ENCODE measurements around the gene CNOT11. TPM values are rescaled to one million over a fixed set of nuclear protein-coding genes. Genes with fewer than 3 reads are reported as not detected.
A peak's percentile ranks its signal among the peaks of the same experiment; 100 is the strongest.

The CNOT11 gene
- total RNA-seq, 1 experiment from 2014 or later, result 54.0 TPM

DNA sequence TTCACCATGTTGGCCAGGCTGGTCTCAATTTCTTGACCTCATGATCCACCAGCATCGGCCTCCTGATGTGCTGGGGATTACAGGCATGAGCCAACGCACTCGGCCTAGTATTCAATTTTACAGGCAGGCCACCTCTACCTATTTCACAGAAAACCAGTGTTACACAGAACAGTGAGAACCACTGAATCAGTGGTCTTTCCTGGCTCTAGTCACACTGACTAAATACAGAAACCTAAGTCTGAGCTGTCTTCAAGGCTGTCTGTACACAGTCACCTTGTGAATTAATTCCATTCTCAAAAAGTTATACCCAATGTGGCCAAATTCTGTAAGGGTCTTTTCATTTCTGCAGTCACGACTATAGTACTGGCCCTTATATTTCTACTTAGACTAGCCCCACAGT is 52.3 kb downstream of the CNOT11 start (continued):
- TF ChIP-seq, protein P1, sequence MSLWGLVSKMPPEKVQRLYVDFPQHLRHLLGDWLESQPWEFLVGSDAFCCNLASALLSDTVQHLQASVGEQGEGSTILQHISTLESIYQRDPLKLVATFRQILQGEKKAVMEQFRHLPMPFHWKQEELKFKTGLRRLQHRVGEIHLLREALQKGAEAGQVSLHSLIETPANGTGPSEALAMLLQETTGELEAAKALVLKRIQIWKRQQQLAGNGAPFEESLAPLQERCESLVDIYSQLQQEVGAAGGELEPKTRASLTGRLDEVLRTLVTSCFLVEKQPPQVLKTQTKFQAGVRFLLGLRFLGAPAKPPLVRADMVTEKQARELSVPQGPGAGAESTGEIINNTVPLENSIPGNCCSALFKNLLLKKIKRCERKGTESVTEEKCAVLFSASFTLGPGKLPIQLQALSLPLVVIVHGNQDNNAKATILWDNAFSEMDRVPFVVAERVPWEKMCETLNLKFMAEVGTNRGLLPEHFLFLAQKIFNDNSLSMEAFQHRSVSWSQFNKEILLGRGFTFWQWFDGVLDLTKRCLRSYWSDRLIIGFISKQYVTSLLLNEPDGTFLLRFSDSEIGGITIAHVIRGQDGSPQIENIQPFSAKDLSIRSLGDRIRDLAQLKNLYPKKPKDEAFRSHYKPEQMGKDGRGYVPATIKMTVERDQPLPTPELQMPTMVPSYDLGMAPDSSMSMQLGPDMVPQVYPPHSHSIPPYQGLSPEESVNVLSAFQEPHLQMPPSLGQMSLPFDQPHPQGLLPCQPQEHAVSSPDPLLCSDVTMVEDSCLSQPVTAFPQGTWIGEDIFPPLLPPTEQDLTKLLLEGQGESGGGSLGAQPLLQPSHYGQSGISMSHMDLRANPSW (CRISPR knock-in tag; conservative IDR thresholded peaks at IDR 0.05; ENCODE audit: low read depth), result no peak
- no peak for TF ChIP-seq TCF7 (CRISPR knock-in tag; IDR thresholded peaks at IDR 0.05; ENCODE audit: low read depth)
- no peak for TF ChIP-seq NR3C1 (CRISPR knock-in tag; conservative IDR thresholded peaks at IDR 0.05; ENCODE audit: low read depth)

DNA sequence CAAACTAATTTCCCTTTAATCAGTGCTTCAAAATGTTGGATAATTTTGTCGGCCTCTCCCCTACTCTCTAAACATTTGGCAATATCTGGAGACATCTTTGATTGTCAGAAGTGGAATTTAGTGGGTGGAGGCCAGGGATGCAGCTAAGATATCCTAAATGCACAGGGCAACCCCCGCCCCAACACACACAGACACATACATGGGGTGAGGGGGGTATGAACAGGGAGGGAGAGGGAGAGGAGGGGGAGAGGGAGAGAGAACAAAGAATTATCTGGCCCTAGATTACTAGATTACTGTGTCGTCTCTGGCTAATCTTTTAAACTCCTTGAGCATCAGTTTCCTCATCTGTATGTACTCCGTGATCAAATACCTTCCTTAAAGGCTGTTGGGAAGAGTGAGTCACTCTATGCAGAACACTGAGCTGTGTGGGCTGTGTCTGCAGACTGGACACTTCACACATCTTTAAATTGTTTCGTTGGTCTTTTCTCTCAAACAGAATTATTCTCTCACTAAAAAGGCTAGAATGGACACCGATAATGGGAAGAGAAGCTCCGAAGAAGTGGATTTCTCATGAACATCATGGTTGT is 52.9 kb downstream of the CNOT11 start:
- Mint-ChIP-seq H3K4me3 (peak overlapping the region; percentile 31), H3K36me3 (peaks cover 15% of the 10 kb centered on the region), H3K4me1 (peaks cover 49% of the 10 kb centered on the region), H3K27ac (peak overlapping the region; percentile 55), H3K27me3 (ENCODE audit: low read depth) (peaks cover 9% of the 10 kb centered on the region), H3K9me3 (no peaks in the 10 kb centered on the region)
- CTCF ChIA-PET, result no interaction called here
- POLR2A ChIA-PET, result no interaction called here
- no peak for ATAC-seq
- DNase-seq (ENCODE audit: low spot score), result no peak
- TF ChIP-seq ZNF317 (CRISPR knock-in tag; IDR thresholded peaks at IDR 0.05; ENCODE audit: borderline replicate concordance, low read depth) (no peak), NR3C1 (CRISPR knock-in tag; conservative IDR thresholded peaks at IDR 0.05; ENCODE audit: low read depth) (no peak), IRF2 (CRISPR knock-in tag; IDR thresholded peaks at IDR 0.05; ENCODE audit: borderline replicate concordance, low read depth) (no peak), NR2C2 (CRISPR knock-in tag; IDR thresholded peaks at IDR 0.05) (no peak)

DNA sequence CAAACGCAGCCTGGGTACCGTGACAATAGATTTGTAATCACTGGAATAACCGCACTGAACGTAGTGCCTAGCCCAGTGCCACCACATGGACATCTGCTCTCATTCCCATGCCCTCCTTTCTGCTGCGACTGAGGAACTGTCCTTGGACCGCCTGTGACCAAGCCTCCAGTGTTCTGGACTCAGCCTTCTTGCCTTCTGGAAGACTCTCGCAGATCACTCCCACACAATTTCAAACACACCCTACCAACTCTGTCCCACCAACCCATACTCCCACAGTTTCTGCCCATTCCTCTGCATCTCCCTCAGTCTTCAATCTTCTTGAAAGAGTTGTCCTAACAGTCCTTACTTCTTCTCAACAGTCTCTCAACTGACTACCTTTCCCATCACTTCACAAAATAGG is 53.7 kb downstream of the CNOT11 start:
- peaks cover 9% of the 10 kb centered on the region for H3K27me3 Mint-ChIP-seq (ENCODE audit: low read depth)
- no peak for ATAC-seq
- no peaks in the 10 kb centered on the region for H3K9me3 Mint-ChIP-seq
- ChIA-PET CTCF (no interaction called here), POLR2A (no interaction called here)
- H3K36me3 Mint-ChIP-seq, result peaks cover 15% of the 10 kb centered on the region
- DNase-seq (ENCODE audit: low spot score), result no peak
- H3K27ac Mint-ChIP-seq, result no peak overlapping the region
- peaks cover 50% of the 10 kb centered on the region for H3K4me1 Mint-ChIP-seq
- peak overlapping the region; percentile 87 for H3K4me3 Mint-ChIP-seq
- TF ChIP-seq, protein P2, sequence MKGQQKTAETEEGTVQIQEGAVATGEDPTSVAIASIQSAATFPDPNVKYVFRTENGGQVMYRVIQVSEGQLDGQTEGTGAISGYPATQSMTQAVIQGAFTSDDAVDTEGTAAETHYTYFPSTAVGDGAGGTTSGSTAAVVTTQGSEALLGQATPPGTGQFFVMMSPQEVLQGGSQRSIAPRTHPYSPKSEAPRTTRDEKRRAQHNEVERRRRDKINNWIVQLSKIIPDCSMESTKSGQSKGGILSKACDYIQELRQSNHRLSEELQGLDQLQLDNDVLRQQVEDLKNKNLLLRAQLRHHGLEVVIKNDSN (CRISPR knock-in tag; IDR thresholded peaks at IDR 0.05), result no peak
- TF ChIP-seq, protein P3, sequence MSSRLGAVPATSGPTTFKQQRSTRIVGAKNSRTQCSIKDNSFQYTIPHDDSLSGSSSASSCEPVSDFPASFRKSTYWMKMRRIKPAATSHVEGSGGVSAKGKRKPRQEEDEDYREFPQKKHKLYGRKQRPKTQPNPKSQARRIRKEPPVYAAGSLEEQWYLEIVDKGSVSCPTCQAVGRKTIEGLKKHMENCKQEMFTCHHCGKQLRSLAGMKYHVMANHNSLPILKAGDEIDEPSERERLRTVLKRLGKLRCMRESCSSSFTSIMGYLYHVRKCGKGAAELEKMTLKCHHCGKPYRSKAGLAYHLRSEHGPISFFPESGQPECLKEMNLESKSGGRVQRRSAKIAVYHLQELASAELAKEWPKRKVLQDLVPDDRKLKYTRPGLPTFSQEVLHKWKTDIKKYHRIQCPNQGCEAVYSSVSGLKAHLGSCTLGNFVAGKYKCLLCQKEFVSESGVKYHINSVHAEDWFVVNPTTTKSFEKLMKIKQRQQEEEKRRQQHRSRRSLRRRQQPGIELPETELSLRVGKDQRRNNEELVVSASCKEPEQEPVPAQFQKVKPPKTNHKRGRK (CRISPR knock-in tag; IDR thresholded peaks at IDR 0.05; ENCODE audit: borderline replicate concordance), result no peak
- TF ChIP-seq, protein P4, sequence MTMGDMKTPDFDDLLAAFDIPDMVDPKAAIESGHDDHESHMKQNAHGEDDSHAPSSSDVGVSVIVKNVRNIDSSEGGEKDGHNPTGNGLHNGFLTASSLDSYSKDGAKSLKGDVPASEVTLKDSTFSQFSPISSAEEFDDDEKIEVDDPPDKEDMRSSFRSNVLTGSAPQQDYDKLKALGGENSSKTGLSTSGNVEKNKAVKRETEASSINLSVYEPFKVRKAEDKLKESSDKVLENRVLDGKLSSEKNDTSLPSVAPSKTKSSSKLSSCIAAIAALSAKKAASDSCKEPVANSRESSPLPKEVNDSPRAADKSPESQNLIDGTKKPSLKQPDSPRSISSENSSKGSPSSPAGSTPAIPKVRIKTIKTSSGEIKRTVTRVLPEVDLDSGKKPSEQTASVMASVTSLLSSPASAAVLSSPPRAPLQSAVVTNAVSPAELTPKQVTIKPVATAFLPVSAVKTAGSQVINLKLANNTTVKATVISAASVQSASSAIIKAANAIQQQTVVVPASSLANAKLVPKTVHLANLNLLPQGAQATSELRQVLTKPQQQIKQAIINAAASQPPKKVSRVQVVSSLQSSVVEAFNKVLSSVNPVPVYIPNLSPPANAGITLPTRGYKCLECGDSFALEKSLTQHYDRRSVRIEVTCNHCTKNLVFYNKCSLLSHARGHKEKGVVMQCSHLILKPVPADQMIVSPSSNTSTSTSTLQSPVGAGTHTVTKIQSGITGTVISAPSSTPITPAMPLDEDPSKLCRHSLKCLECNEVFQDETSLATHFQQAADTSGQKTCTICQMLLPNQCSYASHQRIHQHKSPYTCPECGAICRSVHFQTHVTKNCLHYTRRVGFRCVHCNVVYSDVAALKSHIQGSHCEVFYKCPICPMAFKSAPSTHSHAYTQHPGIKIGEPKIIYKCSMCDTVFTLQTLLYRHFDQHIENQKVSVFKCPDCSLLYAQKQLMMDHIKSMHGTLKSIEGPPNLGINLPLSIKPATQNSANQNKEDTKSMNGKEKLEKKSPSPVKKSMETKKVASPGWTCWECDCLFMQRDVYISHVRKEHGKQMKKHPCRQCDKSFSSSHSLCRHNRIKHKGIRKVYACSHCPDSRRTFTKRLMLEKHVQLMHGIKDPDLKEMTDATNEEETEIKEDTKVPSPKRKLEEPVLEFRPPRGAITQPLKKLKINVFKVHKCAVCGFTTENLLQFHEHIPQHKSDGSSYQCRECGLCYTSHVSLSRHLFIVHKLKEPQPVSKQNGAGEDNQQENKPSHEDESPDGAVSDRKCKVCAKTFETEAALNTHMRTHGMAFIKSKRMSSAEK (CRISPR knock-in tag; IDR thresholded peaks at IDR 0.05; ENCODE audit: borderline replicate concordance), result no peak
- TF ChIP-seq, protein P5, sequence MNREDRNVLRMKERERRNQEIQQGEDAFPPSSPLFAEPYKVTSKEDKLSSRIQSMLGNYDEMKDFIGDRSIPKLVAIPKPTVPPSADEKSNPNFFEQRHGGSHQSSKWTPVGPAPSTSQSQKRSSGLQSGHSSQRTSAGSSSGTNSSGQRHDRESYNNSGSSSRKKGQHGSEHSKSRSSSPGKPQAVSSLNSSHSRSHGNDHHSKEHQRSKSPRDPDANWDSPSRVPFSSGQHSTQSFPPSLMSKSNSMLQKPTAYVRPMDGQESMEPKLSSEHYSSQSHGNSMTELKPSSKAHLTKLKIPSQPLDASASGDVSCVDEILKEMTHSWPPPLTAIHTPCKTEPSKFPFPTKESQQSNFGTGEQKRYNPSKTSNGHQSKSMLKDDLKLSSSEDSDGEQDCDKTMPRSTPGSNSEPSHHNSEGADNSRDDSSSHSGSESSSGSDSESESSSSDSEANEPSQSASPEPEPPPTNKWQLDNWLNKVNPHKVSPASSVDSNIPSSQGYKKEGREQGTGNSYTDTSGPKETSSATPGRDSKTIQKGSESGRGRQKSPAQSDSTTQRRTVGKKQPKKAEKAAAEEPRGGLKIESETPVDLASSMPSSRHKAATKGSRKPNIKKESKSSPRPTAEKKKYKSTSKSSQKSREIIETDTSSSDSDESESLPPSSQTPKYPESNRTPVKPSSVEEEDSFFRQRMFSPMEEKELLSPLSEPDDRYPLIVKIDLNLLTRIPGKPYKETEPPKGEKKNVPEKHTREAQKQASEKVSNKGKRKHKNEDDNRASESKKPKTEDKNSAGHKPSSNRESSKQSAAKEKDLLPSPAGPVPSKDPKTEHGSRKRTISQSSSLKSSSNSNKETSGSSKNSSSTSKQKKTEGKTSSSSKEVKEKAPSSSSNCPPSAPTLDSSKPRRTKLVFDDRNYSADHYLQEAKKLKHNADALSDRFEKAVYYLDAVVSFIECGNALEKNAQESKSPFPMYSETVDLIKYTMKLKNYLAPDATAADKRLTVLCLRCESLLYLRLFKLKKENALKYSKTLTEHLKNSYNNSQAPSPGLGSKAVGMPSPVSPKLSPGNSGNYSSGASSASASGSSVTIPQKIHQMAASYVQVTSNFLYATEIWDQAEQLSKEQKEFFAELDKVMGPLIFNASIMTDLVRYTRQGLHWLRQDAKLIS (CRISPR knock-in tag; IDR thresholded peaks at IDR 0.05; ENCODE audit: borderline replicate concordance), result no peak
- TF ChIP-seq FOXK1 (CRISPR knock-in tag; IDR thresholded peaks at IDR 0.05) (no peak), MXD4 (CRISPR knock-in tag; IDR thresholded peaks at IDR 0.05; ENCODE audit: borderline replicate concordance) (no peak), ZNF138 (CRISPR knock-in tag; conservative IDR thresholded peaks at IDR 0.05) (no peak), TEAD1 (CRISPR knock-in tag; IDR thresholded peaks at IDR 0.05) (no peak), RELA (CRISPR knock-in tag; IDR thresholded peaks at IDR 0.05; ENCODE audit: borderline replicate concordance) (no peak), IRF2 (CRISPR knock-in tag; IDR thresholded peaks at IDR 0.05; ENCODE audit: borderline replicate concordance, low read depth) (no peak)
- TF ChIP-seq, protein P6, sequence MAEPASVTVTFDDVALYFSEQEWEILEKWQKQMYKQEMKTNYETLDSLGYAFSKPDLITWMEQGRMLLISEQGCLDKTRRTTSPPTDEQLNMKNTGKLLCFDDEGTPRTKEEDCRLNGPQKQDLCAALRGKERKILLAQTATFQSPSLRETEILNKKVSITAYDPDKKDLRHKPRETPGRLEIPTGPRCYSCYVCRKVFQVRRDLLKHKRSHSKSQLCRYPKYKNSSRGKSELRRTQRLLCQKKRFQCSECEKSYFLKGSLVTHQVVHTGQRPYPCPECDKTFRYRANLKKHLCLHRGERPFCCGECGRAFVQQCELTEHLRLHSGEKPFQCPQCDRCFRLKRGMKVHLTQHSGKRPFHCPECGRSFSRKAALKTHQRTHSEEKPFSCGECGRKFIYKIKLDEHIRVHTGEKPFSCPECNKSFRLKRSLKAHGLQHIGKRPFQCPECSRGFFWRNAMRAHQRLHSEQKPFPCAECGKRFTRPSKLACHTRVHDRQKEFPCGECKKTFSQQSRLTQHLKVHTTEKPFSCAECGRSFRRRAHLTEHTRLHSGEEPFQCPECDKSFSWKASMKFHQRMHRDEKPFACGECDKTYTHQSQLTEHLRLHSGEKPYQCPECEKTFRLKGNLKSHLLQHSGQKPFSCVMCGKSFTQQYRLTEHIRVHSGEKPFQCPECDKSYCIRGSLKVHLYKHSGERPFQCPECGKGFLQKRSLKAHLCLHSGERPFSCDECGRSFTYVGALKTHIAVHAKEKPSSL (CRISPR knock-in tag; conservative IDR thresholded peaks at IDR 0.05), result no peak

Measured in WTC11 (cell line).